ENCODE results near the gene FLRT2.

- TF ChIP-seq EZH2 (IDR thresholded peaks at IDR 0.05; ENCODE audit: insufficient read depth, poor library complexity, severe bottlenecking) (no peak), EZH2phosphoT487 (IDR thresholded peaks at IDR 0.05; ENCODE audit: insufficient read depth, low read depth) (no peak)
These were observed 130.4 kb downstream of the FLRT2 start for GRCh38 chr14:85660243-85660922.
